SK-N-SH (cell line): ENCODE data around the gene NDUFB4. TPM values are rescaled to one million over a fixed set of nuclear protein-coding genes. Genes with fewer than 3 reads are reported as not detected.

ENCODE experiments used
- CTCF ChIA-PET: fragments of 300-600, 350-600 bp; formaldehyde crosslinking; extraction: SDS; loops from one replicate; lab custom pipeline; 2021; lab: Yijun Ruan, JAX
- POLR2A ChIA-PET: fragments of 350-600 bp; sonication (Branson Sonifier 250); formaldehyde crosslinking; extraction: SDS; loops from one replicate; lab custom pipeline; 2020; ENCODE audit warnings: antibody characterized with exemption, inconsistent platforms; lab: Yijun Ruan, JAX
- DNase-seq: peaks from one replicate; pipeline ENCODE4 v3.0.0; 2012
- H2AFZ ChIP-seq: fragments of 200-600 bp; sonication (generic); 2 replicates; pipeline ENCODE4 v1.8.1; 2016; ENCODE audit warnings: antibody characterized with exemption, mild to moderate bottlenecking, low read depth
- H3F3A ChIP-seq: fragments of 200-600 bp; sonication (generic); replicated peaks from 2 replicates; pipeline ENCODE3; 2016; ENCODE audit warnings: antibody characterized with exemption, mild to moderate bottlenecking; ENCODE audit not compliant: insufficient read depth
- H3K27ac ChIP-seq, 2 experiments: fragments of 200-500 bp in 1 of 2; fragments of 200-600 bp in 1 of 2; sonication (Bioruptor generic) in 1 of 2; sonication (generic), shearing (Covaris generic) in 1 of 2; 2 replicates each; pipeline versions ENCODE4 v1.5.1 to v1.6.1; 2014 to 2016; ENCODE audit warnings: low read depth in 2 of 2, inconsistent platforms in 1 of 2, low read length in 1 of 2, mild to moderate bottlenecking in 1 of 2, mixed read lengths in 1 of 2
- H3K27me3 ChIP-seq: fragments of 200-600 bp; sonication (generic), shearing (Covaris generic); 2 replicates; pipeline ENCODE4 v1.6.1; 2016; ENCODE audit warnings: mixed run types; ENCODE audit not compliant: insufficient read depth
- H3K36me3 ChIP-seq, 2 experiments: fragments of 200-500 bp in 1 of 2; fragments of 200-600 bp in 1 of 2; sonication (Bioruptor generic) in 1 of 2; sonication (generic) in 1 of 2; replicated peaks in 1 of 2; 2 replicates each; pipeline versions ENCODE3 to v1.5.1; 2014 to 2016; ENCODE audit warnings: low read length in 1 of 2, mild to moderate bottlenecking in 1 of 2; ENCODE audit not compliant: insufficient read depth in 2 of 2, control insufficient read depth in 1 of 2
- H3K4me1 ChIP-seq, 2 experiments: fragments of 200-500 bp in 1 of 2; fragments of 200-600 bp in 1 of 2; sonication (Bioruptor generic) in 1 of 2; sonication (generic), shearing (Covaris generic) in 1 of 2; 2 replicates each; pipeline versions ENCODE4 v1.5.1 to v1.6.1; 2014 to 2016; ENCODE audit warnings: low read depth in 1 of 2, low read length in 1 of 2, mixed run types in 1 of 2; ENCODE audit not compliant: insufficient read depth in 2 of 2, control insufficient read depth in 1 of 2
- H3K4me2 ChIP-seq: fragments of 200-600 bp; sonication (generic), shearing (Covaris generic); 2 replicates; pipeline ENCODE4 v1.6.1; 2017; ENCODE audit warnings: mixed run types
- H3K4me3 ChIP-seq, 2 experiments: fragments of 200-500 bp in 1 of 2; fragments of 200-600 bp in 1 of 2; sonication (Bioruptor generic) in 1 of 2; sonication (generic), shearing (Covaris generic) in 1 of 2; 2 replicates each; pipeline versions ENCODE4 v1.5.1 to v1.8.1; 2014 to 2016; ENCODE audit warnings: low read depth in 2 of 2, inconsistent platforms in 1 of 2, low read length in 1 of 2, mild to moderate bottlenecking in 1 of 2, mixed read lengths in 1 of 2, moderate library complexity in 1 of 2
- H3K79me2 ChIP-seq: fragments of 200-600 bp; sonication (generic); 2 replicates; pipeline ENCODE4 v1.8.1; 2017; ENCODE audit warnings: mild to moderate bottlenecking; ENCODE audit not compliant: insufficient read depth
- H3K9ac ChIP-seq: fragments of 200-600 bp; sonication (generic); 2 replicates; pipeline ENCODE4 v1.6.1; 2017; ENCODE audit warnings: mixed run types
- H3K9me2 ChIP-seq: fragments of 200-600 bp; sonication (generic); 2 replicates; pipeline ENCODE4 v1.6.1; 2017; ENCODE audit warnings: mixed run types
- H3K9me3 ChIP-seq: fragments of 200-600 bp; sonication (generic); 2 replicates; pipeline ENCODE4 v1.6.1; 2017; ENCODE audit warnings: mixed run types, mild to moderate bottlenecking, moderate library complexity
- H4K20me1 ChIP-seq: fragments of 200-600 bp; sonication (generic); 2 replicates; pipeline ENCODE4 v1.6.1; 2017; ENCODE audit warnings: mild to moderate bottlenecking, mixed run types; ENCODE audit not compliant: insufficient read depth
- CHD2 ChIP-seq: fragments of 150-350 bp; IDR thresholded peaks from 2 replicates; pipeline ENCODE4 v1.6.1; 2018; ENCODE audit warnings: low read length; ENCODE audit not compliant: partially characterized antibody
- CTCF ChIP-seq: fragments of 200-600 bp; sonication (generic); IDR thresholded peaks from 2 replicates; pipeline ENCODE4 v1.6.1; 2017; ENCODE audit warnings: antibody characterized with exemption, mild to moderate bottlenecking, moderate library complexity
- ELF1 ChIP-seq: IDR thresholded peaks from 2 replicates; pipeline ENCODE4 v1.4.0; 2012
- EP300 ChIP-seq, 2 experiments: IDR thresholded peaks; 2 replicates each; pipeline versions ENCODE4 v1.4.0 to v1.6.1; 2012; ENCODE audit warnings: borderline replicate concordance in 1 of 2, low read depth in 1 of 2, low read length in 1 of 2
- EZH2phosphoT487 ChIP-seq: fragments of 200-600 bp; sonication (generic); IDR thresholded peaks from 2 replicates; pipeline ENCODE4 v1.6.1; 2017; ENCODE audit warnings: low read depth, mixed run types, mild to moderate bottlenecking, antibody characterized with exemption, moderate library complexity, borderline replicate concordance
- FOSL2 ChIP-seq: IDR thresholded peaks from 2 replicates; pipeline ENCODE4 v1.4.0; 2012; ENCODE audit warnings: low read depth, mild to moderate bottlenecking, moderate library complexity, borderline replicate concordance
- FOXJ3 ChIP-seq: sonication (generic); formaldehyde crosslinking; IDR thresholded peaks from 2 replicates; pipeline ENCODE4 v1.5.1; 2020; ENCODE audit warnings: mild to moderate bottlenecking, missing genetic modification reagents
- FOXM1 ChIP-seq: IDR thresholded peaks from 2 replicates; pipeline ENCODE4 v1.4.0; 2012; ENCODE audit warnings: low read depth, mild to moderate bottlenecking
- JUND ChIP-seq: IDR thresholded peaks from 2 replicates; pipeline ENCODE4 v1.4.0; 2012
- MEF2A ChIP-seq: IDR thresholded peaks from 2 replicates; pipeline ENCODE4 v1.4.0; 2012; ENCODE audit warnings: low read depth, borderline replicate concordance
- MXI1 ChIP-seq: IDR thresholded peaks from 2 replicates; pipeline ENCODE4 v1.6.1; 2012; ENCODE audit warnings: mild to moderate bottlenecking, low read depth, low read length, improper control_type of control experiment
- NFIC ChIP-seq: IDR thresholded peaks from 2 replicates; pipeline ENCODE4 v1.4.0; 2012; ENCODE audit warnings: borderline replicate concordance
- NRF1 ChIP-seq: IDR thresholded peaks from 2 replicates; pipeline ENCODE4 v1.6.1; 2012; ENCODE audit warnings: low read depth, mild to moderate bottlenecking, low read length
- RAD21 ChIP-seq: IDR thresholded peaks from 2 replicates; pipeline ENCODE4 v1.6.1; 2012; ENCODE audit warnings: mild to moderate bottlenecking, low read length
- RCOR1 ChIP-seq: fragments of 150-350 bp; IDR thresholded peaks from 2 replicates; pipeline ENCODE4 v1.6.1; 2017; ENCODE audit warnings: antibody characterized with exemption, low read length
- REST ChIP-seq: IDR thresholded peaks from 2 replicates; pipeline ENCODE4 v1.6.1; 2012; ENCODE audit warnings: mild to moderate bottlenecking, low read depth, low read length, moderate library complexity
- RFX5 ChIP-seq: IDR thresholded peaks from 2 replicates; pipeline ENCODE4 v1.6.1; 2012; ENCODE audit warnings: mild to moderate bottlenecking, improper control_type of control experiment, low read length
- TEAD4 ChIP-seq: IDR thresholded peaks from 2 replicates; pipeline ENCODE4 v1.4.0; 2012; ENCODE audit warnings: mild to moderate bottlenecking, borderline replicate concordance; ENCODE audit not compliant: insufficient read depth
- USF2 ChIP-seq: fragments of 150-350 bp; IDR thresholded peaks from 2 replicates; pipeline ENCODE4 v1.6.1; 2017; ENCODE audit warnings: antibody characterized with exemption, low read length, low read depth, borderline replicate concordance
- ZBTB33 ChIP-seq: IDR thresholded peaks from 2 replicates; pipeline ENCODE4 v1.4.0; 2012; ENCODE audit warnings: low read depth, borderline replicate concordance
- WGBS: methylation state at CpG from one replicate; pipeline ENCODE4 v1.1.6; 2017; ENCODE audit warnings: low lambda C conversion rate; 5-methylcytosine and 5-hydroxymethylcytosine counted together
- polyA plus RNA-seq, 3 experiments: library from polyadenylated mRNA; depleted of rRNA; stranded (reverse); fragments of >200 nt; gene quantifications; 2 replicates each; pipeline ENCODE4 v1.2.3, GENCODE V29; 2012

NDUFB4 gene
- polyA plus RNA-seq, 1 of the 3 experiments (the other 2 are of a cell fraction) = 332 TPM

GRCh38 chr3:120650311-120650710, 54.2 kb downstream of the NDUFB4 start:
- Histone ChIP-seq H3K27ac (no peak overlapping the region), H4K20me1 (no peaks in the 10 kb centered on the region), H3K9me3 (no peaks in the 10 kb centered on the region), H3K4me3 (no peak overlapping the region), H3K4me1 (peaks cover 0 to 10% of the 10 kb centered on the region in 2 experiments; a peak in 2 of 4 replicates), H3K79me2 (no peaks in the 10 kb centered on the region), H3K9ac (no peak overlapping the region), H3K4me2 (no peak overlapping the region), H3K36me3 (no peaks in the 10 kb centered on the region), H3K9me2 (no peaks in the 10 kb centered on the region), H2AFZ (no peak overlapping the region)
- WGBS = 52% methylated on average over 2 of the region's 2 CpGs
- DNase-seq = no peak
- CTCF ChIA-PET = no interaction called here
- TF ChIP-seq CTCF = no peak
- no peak for TF ChIP-seq MEF2A
- no peak for TF ChIP-seq MXI1
- no peak for TF ChIP-seq FOXJ3 (CRISPR knock-in tag)
- TF ChIP-seq FOXM1 = no peak
- no peak for TF ChIP-seq EP300 (IDR thresholded peaks at IDR 0.05; ENCODE audit: borderline replicate concordance in 1 of 2, low read depth in 1 of 2, low read length in 1 of 2)
- TF ChIP-seq ZBTB33 = no peak
- TF ChIP-seq USF2 = no peak
- TF ChIP-seq RCOR1 = no peak
- no peak for TF ChIP-seq TEAD4
- TF ChIP-seq JUND = no peak
- no peak for TF ChIP-seq EZH2phosphoT487
- no peak for TF ChIP-seq NFIC
- TF ChIP-seq FOSL2 = no peak
- no peak for TF ChIP-seq RFX5
- no peak for TF ChIP-seq REST
- no peak for TF ChIP-seq NRF1
- TF ChIP-seq ELF1 = no peak
- no peak for TF ChIP-seq RAD21
- TF ChIP-seq CHD2 = no peak
- TF ChIP-seq, all 33 proteins: peak for 0
- no peaks in the 10 kb centered on the region for H3F3A ChIP-seq
- POLR2A ChIA-PET = no interaction called here
- H3K27me3 ChIP-seq = no peaks in the 10 kb centered on the region
